Eye (tissue), 1 donor: ENCODE data around the gene TFAM.

Experiments used
- DNase-seq: peaks from one replicate; pipeline ENCODE4 v3.0.0-alpha.2; 2015

The TFAM gene

DNA sequence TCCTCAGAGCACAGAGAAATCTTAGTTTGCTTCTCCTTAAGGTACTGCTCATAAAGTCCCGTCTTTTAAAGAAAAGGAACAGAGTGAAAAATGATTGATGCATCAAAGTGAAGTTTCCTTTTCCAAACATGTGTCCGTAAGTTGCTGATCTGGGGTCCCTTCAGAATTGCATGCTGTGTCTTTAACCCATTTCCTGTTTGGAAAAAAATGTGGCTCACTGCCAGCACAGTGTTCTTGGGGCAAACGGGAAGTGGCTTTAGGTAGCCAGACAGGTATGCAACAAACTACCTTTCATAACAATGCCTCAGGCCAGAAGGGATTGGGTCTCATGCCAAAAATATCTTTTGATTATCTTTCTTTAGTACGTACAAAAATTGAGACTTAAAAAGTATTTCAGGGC lies 50.9 kb downstream of the TFAM start:
- no peak for DNase-seq

DNA sequence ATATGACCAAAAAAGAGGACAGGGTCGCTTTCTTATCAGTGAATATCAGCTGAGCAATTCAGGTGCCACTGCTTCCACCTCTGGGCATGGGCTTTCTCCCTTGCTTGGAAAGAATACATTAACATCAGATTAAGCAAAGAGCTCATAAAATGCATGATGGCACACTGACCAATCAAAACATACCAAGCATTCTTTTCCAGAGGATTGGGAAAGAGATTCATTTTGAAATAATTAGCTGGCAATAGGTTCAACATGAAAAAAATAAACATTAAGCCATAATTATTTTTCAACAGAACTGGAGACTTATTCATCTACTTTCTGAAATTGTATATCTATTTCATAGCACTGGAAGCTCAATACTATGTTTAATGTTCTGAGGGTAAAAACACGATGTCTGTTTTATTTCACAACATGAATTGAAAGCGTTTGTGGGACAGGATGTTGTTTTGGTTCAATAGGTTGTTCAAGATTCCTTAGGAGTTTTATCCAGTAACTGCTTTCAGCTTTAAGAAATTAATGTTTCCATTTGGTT lies 53.2 kb downstream of the TFAM start:
- no peak for DNase-seq

DNA sequence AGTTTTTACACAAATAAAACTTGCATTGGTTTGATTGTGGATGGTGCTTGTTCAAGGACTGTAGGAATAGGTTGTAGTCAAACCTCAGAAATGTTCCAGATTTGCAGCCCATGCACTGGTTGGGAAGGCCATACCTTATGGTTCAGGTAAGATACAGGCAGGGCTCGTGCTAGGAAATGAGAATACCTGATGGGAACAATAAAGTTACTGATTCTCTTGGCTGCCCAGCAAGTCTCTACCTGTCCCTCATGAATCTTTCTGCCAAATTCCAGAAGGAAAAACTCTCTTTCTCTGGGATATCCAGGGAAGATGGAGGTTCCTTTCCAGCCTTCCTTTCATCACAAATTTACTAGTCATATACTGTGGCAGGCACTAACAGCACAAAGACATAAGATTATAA lies 53.8 kb downstream of the TFAM start:
- no peak for DNase-seq

DNA sequence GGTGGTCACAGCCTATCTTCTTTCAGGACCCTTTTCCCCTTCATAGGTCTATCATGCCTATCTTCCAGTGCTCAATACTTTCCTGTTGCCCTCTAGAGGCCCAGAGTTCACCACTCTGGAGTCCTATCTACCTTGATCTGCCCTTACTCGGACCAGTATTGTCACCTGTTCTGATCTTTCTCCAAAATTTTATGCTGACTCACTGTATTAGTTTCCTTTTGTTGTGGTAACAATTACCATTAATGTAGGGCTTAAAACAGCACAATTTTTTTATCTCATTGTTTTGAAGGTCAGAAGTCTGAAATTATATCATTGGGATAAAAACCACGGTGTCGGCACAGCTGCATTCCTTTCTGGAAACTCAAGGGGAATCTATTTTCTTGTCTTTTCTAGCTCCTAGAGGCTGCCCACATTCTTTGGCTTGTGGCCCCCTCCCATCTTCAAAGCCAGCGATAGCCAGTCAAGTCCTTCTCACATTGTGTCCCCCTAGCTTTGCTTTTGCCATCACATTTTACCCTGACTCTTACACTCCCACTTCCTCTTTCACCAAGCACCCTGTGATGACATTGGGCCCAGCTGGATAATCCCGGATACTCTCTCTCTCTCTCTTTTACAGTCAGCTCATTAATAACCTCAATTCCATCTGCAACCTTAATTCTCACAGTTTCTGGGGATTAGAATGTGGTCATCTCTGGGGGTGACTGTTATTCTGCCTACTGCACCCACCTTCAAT lies 54.6 kb downstream of the TFAM start:
- DNase-seq = no peak

DNA sequence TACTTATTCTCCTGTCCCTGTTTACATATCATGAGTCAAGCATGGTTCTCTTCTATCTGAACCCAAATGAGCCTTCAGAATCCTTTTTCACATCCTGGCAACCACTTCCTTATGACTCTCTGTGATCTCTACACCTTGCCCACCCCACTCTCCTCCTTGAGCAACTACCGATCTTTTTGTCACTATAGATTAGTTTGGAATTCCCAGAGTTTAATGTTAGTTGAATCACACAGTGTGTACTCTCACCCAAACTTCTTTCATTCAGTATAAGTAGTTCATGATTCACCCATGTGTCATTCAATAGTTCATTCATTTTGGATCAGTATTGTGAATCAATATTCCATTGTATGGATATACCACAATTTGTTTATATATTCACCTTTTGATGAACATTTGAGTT lies 55.3 kb downstream of the TFAM start:
- no peak for DNase-seq

DNA sequence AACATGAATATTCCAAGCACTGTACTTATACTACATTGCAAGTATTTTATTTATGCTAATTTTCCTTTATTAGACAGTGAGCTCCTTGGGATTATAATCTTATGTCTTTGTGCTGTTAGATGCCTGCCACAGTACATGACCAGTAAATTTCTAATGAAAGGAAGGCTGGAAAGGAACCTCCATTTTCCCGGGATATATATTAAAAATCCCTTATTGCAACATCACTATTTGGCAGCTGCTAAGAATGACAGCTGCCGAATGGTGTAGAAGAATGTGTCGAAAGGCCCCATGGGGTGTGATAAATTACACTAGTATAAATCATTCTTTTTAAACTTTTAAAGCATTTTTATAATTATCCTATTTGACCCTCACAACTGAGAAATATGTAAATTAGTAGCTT lies 59.1 kb downstream of the TFAM start:
- DNase-seq = no peak

DNA sequence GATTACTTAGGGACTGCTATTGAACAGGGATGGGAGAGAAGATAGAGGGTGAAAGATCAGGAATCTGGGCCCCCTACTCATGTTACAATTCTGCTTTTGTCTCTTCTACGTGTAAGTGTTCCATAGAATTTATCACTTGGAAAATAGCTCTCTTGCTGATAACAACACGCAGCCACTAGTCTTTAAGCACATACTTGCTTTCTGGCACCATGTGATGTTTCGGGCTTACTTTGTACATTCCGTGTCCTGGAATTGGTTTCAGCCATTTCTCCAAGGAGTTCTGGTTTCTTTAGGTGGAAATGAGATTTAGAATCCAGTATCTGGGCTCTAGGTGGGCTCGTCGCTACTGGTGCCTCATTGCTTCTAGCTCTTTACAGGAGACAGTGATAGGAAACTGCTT lies 59.7 kb downstream of the TFAM start:
- peak; percentile 15 for DNase-seq

DNA sequence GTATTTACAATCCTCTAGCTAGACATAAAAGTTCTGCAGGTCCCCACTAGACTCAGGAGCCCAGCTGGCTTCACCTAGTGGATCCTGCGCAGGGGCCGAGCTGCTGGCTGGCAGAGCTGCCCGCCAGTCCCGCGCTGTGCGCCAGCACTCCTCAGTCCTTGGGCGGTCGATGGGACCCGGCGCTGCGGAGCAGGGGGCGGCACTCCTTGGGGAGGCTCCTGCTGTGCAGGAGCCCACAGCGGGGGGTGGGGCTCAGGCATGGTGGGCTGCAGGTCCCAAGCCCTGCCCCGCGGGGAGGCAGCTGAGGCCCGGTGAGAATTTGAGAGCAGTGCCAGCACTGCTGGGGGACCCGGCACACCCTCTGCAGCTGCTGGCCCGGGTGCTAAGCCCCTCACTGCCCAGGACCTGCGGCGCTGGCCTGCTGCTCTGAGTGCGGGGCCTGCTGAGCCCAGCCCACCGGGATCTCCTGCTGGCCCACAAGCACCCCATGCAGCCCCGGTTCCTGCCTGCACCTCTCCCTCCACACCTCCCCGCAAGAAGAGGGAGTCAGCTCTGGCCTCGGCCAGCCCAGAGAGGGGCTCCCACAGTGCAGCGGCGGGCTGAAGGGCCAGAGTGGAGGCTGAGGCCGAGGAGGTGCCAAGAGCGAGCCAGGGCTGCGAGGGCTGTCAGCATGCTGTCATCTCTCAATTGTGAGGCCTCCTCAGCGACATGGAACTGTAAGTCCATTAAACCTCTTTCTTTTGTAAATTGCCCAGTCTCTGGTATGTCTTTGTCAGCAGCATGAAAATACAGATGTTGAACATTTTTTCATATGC lies 63.1 kb downstream of the TFAM start:
- DNase-seq = no peak
